ENCODE measurements around the gene ALK. TPM values are rescaled to one million over a fixed set of nuclear protein-coding genes. Genes with fewer than 3 reads are reported as not detected.

ALK gene
- total RNA-seq, 2 donors from 2014 or later = under 0.01 to 0.26 TPM

GRCh38 chr2:29694741-29695140, 226.6 kb downstream of the ALK start:
- H3K27me3 ChIP-seq = no peaks in the 10 kb centered on the region
- no peaks in the 10 kb centered on the region for H3K9me3 ChIP-seq
- ATAC-seq (no peak), DNase-seq (no peak)
- no peak for TF ChIP-seq POLR2A (IDR thresholded peaks at IDR 0.05)
- no peak for TF ChIP-seq CTCF (IDR thresholded peaks at IDR 0.05)
- no peak overlapping the region for H3K27ac ChIP-seq
- no peaks in the 10 kb centered on the region for H3K36me3 ChIP-seq (replicated peaks in 1 of 2; ENCODE audit: insufficient read depth in 1 of 2, low read depth in 2 of 2)
- WGBS, 2 donors = 90 to 92% methylated on average over 5 of the region's 5 CpGs
- H3K4me1 ChIP-seq = no peaks in the 10 kb centered on the region
- no peak overlapping the region for H3K4me3 ChIP-seq
- intact Hi-C loops (cut with DNase I) = no loop called here

- intact Hi-C loops (cut with DNase I) = no loop called here
- DNase-seq (no peak), ATAC-seq (no peak)
- Histone ChIP-seq H3K36me3 (replicated peaks in 1 of 2; ENCODE audit: insufficient read depth in 1 of 2, low read depth in 2 of 2) (no peaks in the 10 kb centered on the region), H3K27ac (no peak overlapping the region), H3K9me3 (no peaks in the 10 kb centered on the region), H3K4me1 (peaks cover 3% of the 10 kb centered on the region), H3K4me3 (no peak overlapping the region), H3K27me3 (no peaks in the 10 kb centered on the region)
- no peak for TF ChIP-seq CTCF (IDR thresholded peaks at IDR 0.05)
- TF ChIP-seq POLR2A (IDR thresholded peaks at IDR 0.05) = no peak
- 93 to 100% methylated on average over 2 of the region's 2 CpGs for WGBS, 2 donors
Measured at GRCh38 chr2:29691391-29691950, 229.9 kb downstream of the ALK start.

GRCh38 chr2:29689666-29690065, 231.7 kb downstream of the ALK start:
- H3K4me1 ChIP-seq = peaks cover 3% of the 10 kb centered on the region
- intact Hi-C loops (cut with DNase I) = no loop called here
- DNase-seq (no peak), ATAC-seq (no peak)
- H3K27ac ChIP-seq = no peak overlapping the region
- H3K27me3 ChIP-seq = no peaks in the 10 kb centered on the region
- no peaks in the 10 kb centered on the region for H3K36me3 ChIP-seq (replicated peaks in 1 of 2; ENCODE audit: insufficient read depth in 1 of 2, low read depth in 2 of 2)
- H3K4me3 ChIP-seq = no peak overlapping the region
- TF ChIP-seq CTCF (IDR thresholded peaks at IDR 0.05) = no peak
- no peaks in the 10 kb centered on the region for H3K9me3 ChIP-seq
- 90 to 94% methylated on average over 5 of the region's 5 CpGs for WGBS, 2 donors

- Histone ChIP-seq H3K4me1 (peaks cover 3% of the 10 kb centered on the region), H3K27me3 (no peaks in the 10 kb centered on the region), H3K27ac (peak overlapping the region in 2 of 4 donors; percentile 10 to 22), H3K4me3 (no peak overlapping the region), H3K9me3 (no peaks in the 10 kb centered on the region), H3K36me3 (replicated peaks in 1 of 2; ENCODE audit: insufficient read depth in 1 of 2, low read depth in 2 of 2) (no peaks in the 10 kb centered on the region)
- 61 to 70% methylated on average over 2 of the region's 2 CpGs for WGBS, 2 donors
- no peak for ATAC-seq
- TF ChIP-seq CTCF (IDR thresholded peaks at IDR 0.05) (no peak), POLR2A (IDR thresholded peaks at IDR 0.05) (no peak)
- intact Hi-C loops (cut with DNase I) = no loop called here
- no peak for DNase-seq
Measured at GRCh38 chr2:29688429-29688828, 233.0 kb downstream of the ALK start.

GRCh38 chr2:29687121-29687520, 234.3 kb downstream of the ALK start:
- Histone ChIP-seq H3K27ac (no peak overlapping the region), H3K36me3 (replicated peaks in 1 of 2; ENCODE audit: insufficient read depth in 1 of 2, low read depth in 2 of 2) (no peaks in the 10 kb centered on the region), H3K27me3 (no peaks in the 10 kb centered on the region), H3K4me1 (peaks cover 3% of the 10 kb centered on the region), H3K9me3 (no peaks in the 10 kb centered on the region), H3K4me3 (no peak overlapping the region)
- TF ChIP-seq POLR2A (IDR thresholded peaks at IDR 0.05) (no peak), CTCF (IDR thresholded peaks at IDR 0.05) (no peak)
- ATAC-seq = no peak
- 71 to 79% methylated on average over 2 of the region's 2 CpGs for WGBS, 2 donors
- no peak for DNase-seq
- intact Hi-C loops (cut with DNase I) = no loop called here
